ENCODE data around the gene LNPEP.
"Not testable (repeated sequence)": the region's sequence is repeated elsewhere in the genome, so short reads cannot be mapped to it uniquely, and the experiment has no call there.

LNPEP gene

GRCh38 chr5:97063251-97063650 is 127.4 kb downstream of the LNPEP start:
- DNase-seq (ENCODE audit: low spot score), result no peak

- DNase-seq (ENCODE audit: low spot score), result no peak
Measured at GRCh38 chr5:97065475-97065874, 129.6 kb downstream of the LNPEP start.

- no peak for DNase-seq (ENCODE audit: low spot score)
Measured at GRCh38 chr5:97067296-97067850, 131.5 kb downstream of the LNPEP start.

- no peak for DNase-seq (ENCODE audit: low spot score)
Measured at GRCh38 chr5:97070234-97070633, 134.4 kb downstream of the LNPEP start.

DNA sequence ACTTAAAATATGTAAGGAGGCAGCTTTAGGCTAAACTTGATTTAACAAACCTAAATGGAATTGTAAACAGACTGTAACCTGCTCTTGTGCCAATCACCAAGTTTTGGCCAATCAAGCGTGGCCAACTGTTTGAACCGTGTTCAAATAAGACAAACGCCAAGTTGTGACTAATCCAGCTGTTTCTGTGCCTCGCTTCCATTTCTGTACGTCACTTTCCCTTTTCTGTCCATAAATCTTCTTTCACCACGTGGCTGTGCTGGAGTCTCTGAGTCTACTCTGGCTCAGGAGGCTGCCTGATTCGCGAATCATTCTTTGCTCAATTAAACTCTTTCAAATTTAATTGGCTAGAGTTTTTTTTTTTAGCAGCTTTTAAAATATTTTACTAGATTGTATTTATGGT is 135.2 kb downstream of the LNPEP start:
- DNase-seq (ENCODE audit: low spot score), result no peak

DNA sequence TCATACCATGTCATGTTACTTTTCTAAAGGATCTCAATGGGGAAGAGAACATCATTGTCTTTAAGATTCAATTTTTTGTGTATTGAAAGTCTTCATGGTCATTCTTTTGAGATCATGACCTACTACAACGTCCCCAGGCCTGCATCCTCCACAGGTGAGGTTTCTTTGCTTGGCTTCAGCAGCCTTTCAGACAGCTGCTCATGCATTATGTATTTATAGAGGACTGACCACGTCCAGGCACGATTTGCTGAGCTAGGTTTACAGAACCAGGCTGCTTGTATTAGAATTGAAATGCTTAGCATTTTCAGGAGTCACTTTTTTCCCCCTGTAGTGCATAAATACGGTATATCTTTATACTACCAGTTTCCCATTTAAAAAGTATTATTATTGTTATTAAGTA is 136.1 kb downstream of the LNPEP start:
- DNase-seq (ENCODE audit: low spot score), result no peak

GRCh38 chr5:97072696-97073095 is 136.8 kb downstream of the LNPEP start:
- DNase-seq (ENCODE audit: low spot score), result no peak

- no peak for DNase-seq (ENCODE audit: low spot score)
Measured at GRCh38 chr5:97073420-97073819, 137.5 kb downstream of the LNPEP start.

DNA sequence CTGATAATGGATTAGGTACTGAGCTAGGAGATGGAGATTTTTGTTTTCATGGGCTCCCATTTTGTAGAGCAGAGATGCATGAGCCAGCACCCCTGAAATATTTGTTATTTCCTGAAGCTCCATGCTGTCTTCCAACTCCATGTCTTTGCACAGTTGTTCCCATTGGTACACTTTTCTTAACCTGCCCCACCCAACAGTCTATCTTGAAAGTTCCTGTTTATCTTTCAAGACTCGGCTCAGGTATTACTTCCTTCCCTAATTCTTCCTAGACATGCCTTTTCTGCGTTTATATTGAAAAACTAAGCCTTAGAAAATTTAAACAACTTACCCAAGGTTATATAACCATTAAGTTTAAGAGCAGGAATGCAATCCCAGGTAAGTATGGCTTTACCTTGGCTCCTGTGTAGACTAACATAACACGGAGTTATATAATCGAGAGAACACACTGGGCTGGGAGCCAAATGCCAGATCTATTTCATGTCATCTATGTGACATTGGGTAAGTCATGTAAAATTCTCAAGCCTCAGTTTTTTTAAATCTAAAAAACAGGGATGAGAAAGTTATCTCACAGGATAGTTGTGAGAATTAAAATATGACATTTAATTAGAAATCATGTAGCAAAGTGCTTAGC is 139.1 kb downstream of the LNPEP start:
- no peak for DNase-seq (ENCODE audit: low spot score)

- no peak for DNase-seq (ENCODE audit: low spot score)
Measured at GRCh38 chr5:97075649-97076048, 139.8 kb downstream of the LNPEP start.

DNA sequence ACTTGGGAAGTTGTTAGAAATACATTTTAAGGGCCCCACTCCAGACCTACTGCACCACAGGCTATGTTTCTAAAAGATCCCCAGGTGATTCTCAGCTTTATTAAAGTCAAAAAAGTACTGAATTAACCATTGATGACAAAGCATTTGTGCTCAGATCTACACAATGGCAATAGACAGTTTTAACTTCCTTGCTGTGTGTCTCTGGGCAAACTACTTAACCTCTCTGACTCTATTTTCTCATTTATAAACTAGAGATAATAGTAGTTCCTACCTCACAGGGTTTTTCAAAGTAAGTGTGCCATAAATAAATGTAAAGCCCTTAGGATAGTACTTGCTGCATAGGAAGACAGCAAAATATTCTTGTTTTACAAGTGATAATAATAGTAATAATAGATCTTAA is 140.2 kb downstream of the LNPEP start:
- DNase-seq (ENCODE audit: low spot score), result no peak

GRCh38 chr5:97077246-97077645 is 141.4 kb downstream of the LNPEP start:
- no peak for DNase-seq (ENCODE audit: low spot score)

- no peak for DNase-seq (ENCODE audit: low spot score)
Measured at GRCh38 chr5:97078958-97079743, 143.3 kb downstream of the LNPEP start.

- DNase-seq (ENCODE audit: low spot score), result not testable (repeated sequence)
Measured at GRCh38 chr5:97084782-97085458, 149.0 kb downstream of the LNPEP start.

DNA sequence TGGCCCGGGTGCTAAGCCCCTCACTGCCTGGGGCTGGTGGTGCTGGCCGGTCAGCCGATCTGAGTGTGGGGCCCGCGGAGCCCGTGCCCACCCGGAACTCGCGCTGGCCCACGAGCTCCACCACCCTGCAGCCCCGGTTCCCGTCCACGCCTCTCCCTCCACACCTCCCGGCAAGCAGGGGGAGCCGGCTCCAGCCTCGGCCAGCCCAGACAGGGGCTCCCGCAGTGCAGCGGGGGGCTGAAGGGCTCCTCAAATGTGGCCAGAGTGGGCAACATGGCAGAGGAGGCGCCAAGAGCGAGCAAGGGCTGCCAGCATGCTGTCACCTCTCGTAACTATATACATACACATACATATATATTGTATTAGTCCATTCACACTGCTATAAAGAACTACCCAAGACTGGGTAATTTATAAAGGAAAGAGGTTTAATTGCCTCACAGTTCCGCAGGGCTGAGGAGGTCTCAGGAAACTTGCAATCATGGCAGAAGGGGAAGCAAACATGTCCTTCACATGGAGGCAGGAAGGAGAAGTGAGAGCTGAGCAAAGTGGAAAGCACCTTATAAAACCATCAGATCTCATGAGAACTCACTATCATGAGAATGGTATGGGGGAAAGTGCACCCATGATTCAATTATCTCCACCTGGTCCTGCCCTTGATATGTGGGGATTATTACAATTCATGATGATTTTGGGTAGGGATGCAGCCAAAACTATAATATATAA is 149.7 kb downstream of the LNPEP start:
- DNase-seq (ENCODE audit: low spot score), result no peak
